HEK293 (cell line): ENCODE data around the gene DEAF1.

Experiments
- ATF2 ChIP-seq: fragments of 450-650 bp; formaldehyde crosslinking; IDR thresholded peaks from 2 replicates; pipeline ENCODE4 v1.5.1; 2016; ENCODE audit warnings: missing biosample characterization, missing genetic modification characterization, low read depth
- KLF16 ChIP-seq: fragments of 450-650 bp; formaldehyde crosslinking; IDR thresholded peaks from 2 replicates; pipeline ENCODE4 v1.5.1; 2017; ENCODE audit warnings: missing biosample characterization, missing genetic modification characterization
- KLF17 ChIP-seq: fragments of 450-650 bp; formaldehyde crosslinking; IDR thresholded peaks from 2 replicates; pipeline ENCODE4 v1.5.1; 2016; ENCODE audit warnings: missing biosample characterization, missing genetic modification characterization
- KLF8 ChIP-seq: fragments of 450-650 bp; formaldehyde crosslinking; IDR thresholded peaks from 2 replicates; pipeline ENCODE4 v1.5.1; 2016; ENCODE audit warnings: missing biosample characterization, missing genetic modification characterization
- SCRT1 ChIP-seq: fragments of 450-650 bp; formaldehyde crosslinking; IDR thresholded peaks from 2 replicates; pipeline ENCODE4 v1.5.1; 2016; ENCODE audit warnings: missing biosample characterization, missing genetic modification characterization, borderline replicate concordance
- SCRT2 ChIP-seq: fragments of 450-650 bp; formaldehyde crosslinking; IDR thresholded peaks from 2 replicates; pipeline ENCODE4 v1.5.1; 2016; ENCODE audit warnings: missing biosample characterization, missing genetic modification characterization
- SP7 ChIP-seq: fragments of 450-650 bp; formaldehyde crosslinking; IDR thresholded peaks from 2 replicates; pipeline ENCODE4 v1.5.1; 2016; ENCODE audit warnings: missing biosample characterization, missing genetic modification characterization
- TSHZ1 ChIP-seq: fragments of 450-650 bp; formaldehyde crosslinking; IDR thresholded peaks from 2 replicates; pipeline ENCODE4 v1.5.1; 2016; ENCODE audit warnings: missing biosample characterization, missing genetic modification characterization, borderline replicate concordance
- ZBTB17 ChIP-seq: fragments of 450-650 bp; formaldehyde crosslinking; IDR thresholded peaks from 2 replicates; pipeline ENCODE4 v1.5.1; 2016; ENCODE audit warnings: missing biosample characterization, missing genetic modification characterization
- ZBTB7A ChIP-seq: fragments of 450-650 bp; formaldehyde crosslinking; IDR thresholded peaks from 2 replicates; pipeline ENCODE4 v1.5.1; 2016; ENCODE audit warnings: low read depth, missing biosample characterization, missing genetic modification characterization
- ZBTB8A ChIP-seq: fragments of 450-650 bp; formaldehyde crosslinking; IDR thresholded peaks from 2 replicates; pipeline ENCODE4 v1.5.1; 2016; ENCODE audit warnings: missing biosample characterization, missing genetic modification characterization
- ZEB2 ChIP-seq: fragments of 450-650 bp; formaldehyde crosslinking; IDR thresholded peaks from 2 replicates; pipeline ENCODE4 v1.5.1; 2016; ENCODE audit warnings: missing biosample characterization, missing genetic modification characterization
- ZIC2 ChIP-seq: fragments of 450-650 bp; formaldehyde crosslinking; IDR thresholded peaks from 2 replicates; pipeline ENCODE4 v1.5.1; 2016; ENCODE audit warnings: missing biosample characterization, missing genetic modification characterization
- ZNF10 ChIP-seq: fragments of 450-650 bp; formaldehyde crosslinking; IDR thresholded peaks from 2 replicates; pipeline ENCODE4 v1.5.1; 2017; ENCODE audit warnings: missing biosample characterization, missing genetic modification characterization
- ZNF2 ChIP-seq: fragments of 450-650 bp; formaldehyde crosslinking; IDR thresholded peaks from 2 replicates; pipeline ENCODE4 v1.5.1; 2016; ENCODE audit warnings: missing biosample characterization, missing genetic modification characterization
- ZNF280D ChIP-seq: fragments of 450-650 bp; formaldehyde crosslinking; IDR thresholded peaks from 2 replicates; pipeline ENCODE4 v1.5.1; 2016; ENCODE audit warnings: missing biosample characterization, missing genetic modification characterization
- ZNF394 ChIP-seq: fragments of 450-650 bp; formaldehyde crosslinking; IDR thresholded peaks from 2 replicates; pipeline ENCODE4 v1.5.1; 2016; ENCODE audit warnings: missing biosample characterization, missing genetic modification characterization, mild to moderate bottlenecking, moderate library complexity, borderline replicate concordance
- ZNF398 ChIP-seq: fragments of 450-650 bp; formaldehyde crosslinking; IDR thresholded peaks from 2 replicates; pipeline ENCODE4 v1.5.1; 2017; ENCODE audit warnings: missing biosample characterization, missing genetic modification characterization
- ZNF426 ChIP-seq: fragments of 450-650 bp; formaldehyde crosslinking; IDR thresholded peaks from 2 replicates; pipeline ENCODE4 v1.5.1; 2017; ENCODE audit warnings: missing biosample characterization, missing genetic modification characterization, mild to moderate bottlenecking, inconsistent platforms, moderate library complexity
- ZNF560 ChIP-seq: fragments of 450-650 bp; formaldehyde crosslinking; IDR thresholded peaks from 2 replicates; pipeline ENCODE4 v1.5.1; 2017; ENCODE audit warnings: missing biosample characterization, missing genetic modification characterization, borderline replicate concordance
- ZNF626 ChIP-seq: fragments of 450-650 bp; sonication (Bioruptor Pico); formaldehyde crosslinking; IDR thresholded peaks from 2 replicates; pipeline ENCODE4 v1.5.1; 2018; ENCODE audit warnings: missing biosample characterization, missing genetic modification characterization, inconsistent platforms
- ZNF692 ChIP-seq: fragments of 450-650 bp; formaldehyde crosslinking; IDR thresholded peaks from 2 replicates; pipeline ENCODE4 v1.5.1; 2016; ENCODE audit warnings: missing biosample characterization, missing genetic modification characterization
- ZNF704 ChIP-seq: fragments of 450-650 bp; formaldehyde crosslinking; IDR thresholded peaks from 2 replicates; pipeline ENCODE4 v1.5.1; 2016; ENCODE audit warnings: missing biosample characterization, missing genetic modification characterization
- ZSCAN16 ChIP-seq: fragments of 450-650 bp; formaldehyde crosslinking; IDR thresholded peaks from 2 replicates; pipeline ENCODE4 v1.5.1; 2016; ENCODE audit warnings: missing biosample characterization, missing genetic modification characterization
- ZXDB ChIP-seq: fragments of 450-650 bp; formaldehyde crosslinking; IDR thresholded peaks from 2 replicates; pipeline ENCODE4 v1.5.1; 2016; ENCODE audit warnings: missing biosample characterization, missing genetic modification characterization

The DEAF1 gene

GRCh38 chr11:727859-728748, 33.1 kb upstream of the DEAF1 start (continued):
- TF ChIP-seq ZNF280D (tag by site-specific recombination) (no peak), SCRT2 (no peak), ZBTB8A (tag by site-specific recombination) (peak; percentile 72), ZNF2 (no peak), SP7 (tag by site-specific recombination) (peak; percentile 37; the same call in 1 of the 2 replicates), SCRT1 (tag by site-specific recombination) (no peak), ZXDB (no peak), ATF2 (no peak), ZNF10 (no peak), ZNF394 (tag by site-specific recombination) (no peak), ZBTB17 (tag by site-specific recombination) (peak; percentile 28; the same call in 1 of the 2 replicates), ZEB2 (tag by site-specific recombination) (peak; percentile 54), ZNF704 (tag by site-specific recombination) (no peak), ZNF626 (tag by site-specific recombination) (no peak), ZNF398 (no peak), ZNF426 (tag by site-specific recombination) (no peak), ZNF560 (tag by site-specific recombination) (no peak), KLF16 (peak; percentile 73), ZSCAN16 (no peak), KLF17 (tag by site-specific recombination) (no peak), ZNF692 (no peak), KLF8 (tag by site-specific recombination) (peak; percentile 58; the same call in 1 of the 2 replicates), ZBTB7A (tag by site-specific recombination) (peak; percentile 59; the same call in 1 of the 2 replicates), ZIC2 (tag by site-specific recombination) (peak; percentile 36), TSHZ1 (no peak)
